IMR-90 (cell line): ENCODE measurements around the gene CANT1. TPM values are rescaled to one million over a fixed set of nuclear protein-coding genes. Genes with fewer than 3 reads are reported as not detected.

ENCODE experiments used
- ATAC-seq: fragments of 200-7000 bp; cut with Tn5 transposase; 2 replicates; pipeline ENCODE4 v1.9.1; 2020; ENCODE audit warnings: low read depth, mild to moderate bottlenecking, moderate library complexity
- BruUV-seq: library from RNA; stranded (reverse); fragments of 400-500 nt; replicated peaks from 2 replicates; lab custom pipeline; 2021; lab: Mats Ljungman, UMichigan
- CTCF ChIA-PET: fragments of 300-600 bp; formaldehyde crosslinking; extraction: SDS; loops from one replicate; lab custom pipeline; 2021; ENCODE audit warnings: antibody characterized with exemption; lab: Yijun Ruan, JAX
- POLR2A ChIA-PET: fragments of 300-600 bp; sonication (Branson Sonifier 250); formaldehyde crosslinking; loops from one replicate; lab custom pipeline; 2022; ENCODE audit warnings: antibody characterized with exemption; ENCODE audit not compliant: unreplicated experiment; lab: Charles Lee
- DNase-seq: peaks from one replicate; pipeline ENCODE4 v3.0.0; 2013
- H2AFZ ChIP-seq: replicated peaks from 2 replicates; pipeline ENCODE3; 2013; ENCODE audit warnings: low read length, mild to moderate bottlenecking; ENCODE audit not compliant: poor library complexity
- H2AK5ac ChIP-seq: 2 replicates; pipeline ENCODE4 v1.6.1; 2013; ENCODE audit warnings: low read depth, low read length, inconsistent platforms
- H2AK9ac ChIP-seq: replicated peaks from 2 replicates; pipeline ENCODE3; 2013; ENCODE audit warnings: mild to moderate bottlenecking, low read depth, low read length, moderate library complexity; ENCODE audit not compliant: poor library complexity
- H2BK120ac ChIP-seq: 2 replicates; pipeline ENCODE4 v1.6.1; 2013; ENCODE audit warnings: low read depth, low read length, inconsistent platforms
- H2BK15ac ChIP-seq: 3 replicates; pipeline ENCODE4 v1.6.1; 2013; ENCODE audit warnings: low read depth, low read length, inconsistent platforms
- H2BK20ac ChIP-seq: 2 replicates; pipeline ENCODE4 v1.6.1; 2013; ENCODE audit warnings: low read depth, mild to moderate bottlenecking, inconsistent platforms, low read length, moderate library complexity
- H2BK5ac ChIP-seq: 2 replicates; pipeline ENCODE4 v1.6.1; 2013; ENCODE audit warnings: mild to moderate bottlenecking, low read depth, low read length, inconsistent platforms; ENCODE audit not compliant: poor library complexity, severe bottlenecking
- H3K14ac ChIP-seq: replicated peaks from 2 replicates; pipeline ENCODE4 v1.6.1; 2013; ENCODE audit warnings: low read depth, low read length, inconsistent platforms
- H3K18ac ChIP-seq: 2 replicates; pipeline ENCODE4 v1.6.1; 2013; ENCODE audit warnings: low read depth, low read length, control low read depth
- H3K23ac ChIP-seq: 2 replicates; pipeline ENCODE4 v1.6.1; 2013; ENCODE audit warnings: low read depth, low read length, inconsistent platforms
- H3K27ac ChIP-seq: 2 replicates; pipeline ENCODE4 v1.5.1; 2013; ENCODE audit warnings: mild to moderate bottlenecking, control low read depth, low read length; ENCODE audit not compliant: insufficient read depth
- H3K27me3 ChIP-seq: 2 replicates; pipeline ENCODE4 v1.6.1; 2013; ENCODE audit warnings: low read length; ENCODE audit not compliant: control insufficient read depth, insufficient read depth
- H3K36me3 ChIP-seq: 2 replicates; pipeline ENCODE4 v1.6.1; 2013; ENCODE audit warnings: low read length, mixed read lengths; ENCODE audit not compliant: control insufficient read depth, insufficient read depth
- H3K4ac ChIP-seq: 2 replicates; pipeline ENCODE4 v1.6.1; 2013; ENCODE audit warnings: low read depth, low read length, inconsistent platforms
- H3K4me1 ChIP-seq: 2 replicates; pipeline ENCODE4 v1.6.1; 2013; ENCODE audit warnings: low read length, mixed read lengths; ENCODE audit not compliant: control insufficient read depth, insufficient read depth
- H3K4me2 ChIP-seq: 2 replicates; pipeline ENCODE4 v1.6.1; 2013; ENCODE audit warnings: low read depth, mild to moderate bottlenecking, control low read depth, low read length, moderate library complexity
- H3K4me3 ChIP-seq: 2 replicates; pipeline ENCODE4 v1.5.1; 2013; ENCODE audit warnings: low read depth, mild to moderate bottlenecking, control low read depth, low read length, moderate library complexity; ENCODE audit not compliant: insufficient read depth
- H3K56ac ChIP-seq: 2 replicates; pipeline ENCODE4 v1.6.1; 2013; ENCODE audit warnings: low read length, inconsistent platforms; ENCODE audit not compliant: insufficient read depth; ENCODE audit errors: extremely low read depth
- H3K79me1 ChIP-seq, 2 experiments: 2 replicates each; pipeline ENCODE4 v1.6.1; 2013; ENCODE audit warnings: low read length in 2 of 2, inconsistent platforms in 1 of 2, low read depth in 1 of 2
- H3K9ac ChIP-seq: 2 replicates; pipeline ENCODE4 v1.6.1; 2013; ENCODE audit warnings: low read depth, low read length, control low read depth
- H3K9me1 ChIP-seq: 2 replicates; pipeline ENCODE4 v1.6.1; 2013; ENCODE audit warnings: low read length, inconsistent platforms; ENCODE audit not compliant: insufficient read depth
- H3K9me3 ChIP-seq: 2 replicates; pipeline ENCODE4 v1.6.1; 2013; ENCODE audit warnings: low read length; ENCODE audit not compliant: control insufficient read depth, insufficient read depth
- H4K20me1 ChIP-seq: 2 replicates; pipeline ENCODE4 v1.6.1; 2013; ENCODE audit warnings: low read length, inconsistent platforms; ENCODE audit not compliant: insufficient read depth
- H4K5ac ChIP-seq: 2 replicates; pipeline ENCODE4 v1.6.1; 2013; ENCODE audit warnings: mild to moderate bottlenecking, low read depth, low read length, control low read depth
- H4K8ac ChIP-seq, 2 experiments: 2 replicates each; pipeline ENCODE4 v1.6.1; 2013; ENCODE audit warnings: low read depth in 2 of 2, low read length in 2 of 2, control low read depth in 1 of 2, inconsistent platforms in 1 of 2
- H4K91ac ChIP-seq: 2 replicates; pipeline ENCODE4 v1.6.1; 2013; ENCODE audit warnings: low read depth, low read length, inconsistent platforms; ENCODE audit not compliant: insufficient read depth
- CHD1 ChIP-seq: IDR thresholded peaks from 2 replicates; pipeline ENCODE4 v1.6.1; 2012; ENCODE audit warnings: low read depth, low read length, improper control_type of control experiment
- MAFK ChIP-seq: IDR thresholded peaks from 2 replicates; pipeline ENCODE4 v1.6.1; 2012; ENCODE audit warnings: low read depth, low read length, improper control_type of control experiment
- MXI1 ChIP-seq: IDR thresholded peaks from 2 replicates; pipeline ENCODE4 v1.6.1; 2012; ENCODE audit warnings: low read depth, mild to moderate bottlenecking, low read length, moderate library complexity, borderline replicate concordance
- SMC3 ChIP-seq: fragments of 150-350 bp; IDR thresholded peaks from 2 replicates; pipeline ENCODE4 v1.6.1; 2016; ENCODE audit warnings: low read depth, mild to moderate bottlenecking, antibody characterized with exemption, low read length, moderate library complexity
- WGBS, 2 experiments: methylation state at CpG; one replicate each; pipeline versions ENCODE4 v1.1.5 to v1.1.7; 2013; ENCODE audit warnings: missing lambda C conversion rate in 2 of 2; ENCODE audit not compliant: insufficient read length in 1 of 2; ENCODE audit errors: extremely low coverage in 2 of 2; 5-methylcytosine and 5-hydroxymethylcytosine counted together
- dilution Hi-C: fragments of 300-500 bp; cut with HindIII; formaldehyde crosslinking; loops from one replicate; pipeline ENCODE4 v1.14.3; 2018; ENCODE audit warnings: low sequenced_read_pairs; ENCODE audit not compliant: unreplicated experiment
- in situ Hi-C: fragments of 300-500 bp; cut with MboI; formaldehyde crosslinking; loops from 3 replicates; pipeline ENCODE4 v1.14.3; 2019; ENCODE audit warnings: low sequenced_read_pairs, inconsistent platforms, mixed read lengths
- intact Hi-C: fragments of 100-400 bp; cut with micrococcal nuclease; formaldehyde crosslinking; loops from 2 replicates; pipeline ENCODE4 v1.10.0; 2022
- polyA plus RNA-seq, 3 experiments: library from polyadenylated mRNA; depleted of rRNA; stranded (reverse); fragments of >200 nt; gene quantifications; 2 replicates each; pipeline ENCODE4 v1.2.3, GENCODE V29; 2012; ENCODE audit warnings: low replicate concordance in 1 of 3
- total RNA-seq: library from RNA; depleted of rRNA; stranded (reverse); fragments of >200 nt; gene quantifications from 2 replicates; pipeline ENCODE4 v1.2.3, GENCODE V29; 2012
- TF ChIP-seq, protein P1 (sequence below): conservative IDR thresholded peaks from 2 replicates; pipeline ENCODE4 v1.5.1; 2012; ENCODE audit warnings: mild to moderate bottlenecking, low read depth, low read length, improper control_type of control experiment

CANT1 gene
- total and polyA plus RNA-seq, 2 of the 4 experiments (the other 2 are of a cell fraction) = 51.8 to 73.4 TPM

- 86% methylated on average over 11 of the region's 28 CpGs; no CpG with 5 or more reads in 1 of the 2 experiments for WGBS, 2 experiments
- no peak overlapping the region for H2AK5ac ChIP-seq
- H3K9ac ChIP-seq = no peak overlapping the region
- H2AK9ac ChIP-seq = no peak overlapping the region
- H3K27ac ChIP-seq = no peak overlapping the region
- no peaks in the 10 kb centered on the region for H3K27me3 ChIP-seq
- no peak overlapping the region for H2BK20ac ChIP-seq
- DNase-seq (no peak), ATAC-seq (no peak)
- H3K79me1 ChIP-seq = peaks cover 25 to 86% of the 10 kb centered on the region in 2 experiments
- H3K18ac ChIP-seq = no peak overlapping the region
- H2BK5ac ChIP-seq = no peak overlapping the region
- peaks cover 53% of the 10 kb centered on the region for H3K36me3 ChIP-seq
- TF ChIP-seq CHD1 (no peak), MAFK (no peak), SMC3 (no peak), MXI1 (no peak)
- TF ChIP-seq, protein P1, sequence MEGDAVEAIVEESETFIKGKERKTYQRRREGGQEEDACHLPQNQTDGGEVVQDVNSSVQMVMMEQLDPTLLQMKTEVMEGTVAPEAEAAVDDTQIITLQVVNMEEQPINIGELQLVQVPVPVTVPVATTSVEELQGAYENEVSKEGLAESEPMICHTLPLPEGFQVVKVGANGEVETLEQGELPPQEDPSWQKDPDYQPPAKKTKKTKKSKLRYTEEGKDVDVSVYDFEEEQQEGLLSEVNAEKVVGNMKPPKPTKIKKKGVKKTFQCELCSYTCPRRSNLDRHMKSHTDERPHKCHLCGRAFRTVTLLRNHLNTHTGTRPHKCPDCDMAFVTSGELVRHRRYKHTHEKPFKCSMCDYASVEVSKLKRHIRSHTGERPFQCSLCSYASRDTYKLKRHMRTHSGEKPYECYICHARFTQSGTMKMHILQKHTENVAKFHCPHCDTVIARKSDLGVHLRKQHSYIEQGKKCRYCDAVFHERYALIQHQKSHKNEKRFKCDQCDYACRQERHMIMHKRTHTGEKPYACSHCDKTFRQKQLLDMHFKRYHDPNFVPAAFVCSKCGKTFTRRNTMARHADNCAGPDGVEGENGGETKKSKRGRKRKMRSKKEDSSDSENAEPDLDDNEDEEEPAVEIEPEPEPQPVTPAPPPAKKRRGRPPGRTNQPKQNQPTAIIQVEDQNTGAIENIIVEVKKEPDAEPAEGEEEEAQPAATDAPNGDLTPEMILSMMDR = no peak
- in situ Hi-C loops = no loop called here
- no peak overlapping the region for H4K8ac ChIP-seq
- H3K23ac ChIP-seq = no peak overlapping the region
- no TSS peak for BruUV-seq
- dilution Hi-C loops = no loop called here
- no peaks in the 10 kb centered on the region for H3K9me3 ChIP-seq
- no peak overlapping the region for H2BK120ac ChIP-seq
- H3K4ac ChIP-seq = no peak overlapping the region
- peaks cover 67% of the 10 kb centered on the region for H4K20me1 ChIP-seq
- H4K91ac ChIP-seq = no peak overlapping the region
- ChIA-PET POLR2A (no interaction called here), CTCF (no interaction called here)
- no peak overlapping the region for H3K4me3 ChIP-seq
- no peaks in the 10 kb centered on the region for H3K4me1 ChIP-seq
- H2AFZ ChIP-seq = no peak overlapping the region
- no peak overlapping the region for H3K4me2 ChIP-seq
- no peaks in the 10 kb centered on the region; the same call in 1 of the 2 replicates for H3K9me1 ChIP-seq
- H3K56ac ChIP-seq = no peak overlapping the region
- H3K14ac ChIP-seq = no peak overlapping the region
- no peak overlapping the region for H2BK15ac ChIP-seq
- no peak overlapping the region for H4K5ac ChIP-seq
- intact Hi-C loops = no loop called here
Measured at GRCh38 chr17:78998311-78999055, 11.1 kb downstream of the CANT1 start.
